GM06990 (cell line): ENCODE measurements around the gene SNCAIP.

Experiments used
- DNase-seq: peaks from one replicate; pipeline ENCODE4 v3.0.0-alpha.2; 2011; ENCODE audit not compliant: insufficient read length; ENCODE audit errors: extremely low read depth
- H3K27me3 ChIP-seq: replicated peaks from 2 replicates; pipeline ENCODE4 v1.6.0; 2011; ENCODE audit warnings: low read length; ENCODE audit not compliant: control insufficient read depth, insufficient read depth
- H3K36me3 ChIP-seq: 2 replicates; pipeline ENCODE4 v1.5.1; 2011; ENCODE audit warnings: low read length; ENCODE audit not compliant: control insufficient read depth, insufficient read depth
- H3K4me3 ChIP-seq: replicated peaks from 2 replicates; pipeline ENCODE4 v1.5.1; 2011; ENCODE audit warnings: low read depth, mild to moderate bottlenecking, control low read depth, low read length
- TF ChIP-seq, protein P1 (sequence below): IDR thresholded peaks from 2 replicates; pipeline ENCODE4 v1.5.1; 2011; ENCODE audit warnings: low read length, control low read depth, mild to moderate bottlenecking, inconsistent platforms; ENCODE audit not compliant: insufficient read depth, poor library complexity, severe bottlenecking

Gene SNCAIP

DNA sequence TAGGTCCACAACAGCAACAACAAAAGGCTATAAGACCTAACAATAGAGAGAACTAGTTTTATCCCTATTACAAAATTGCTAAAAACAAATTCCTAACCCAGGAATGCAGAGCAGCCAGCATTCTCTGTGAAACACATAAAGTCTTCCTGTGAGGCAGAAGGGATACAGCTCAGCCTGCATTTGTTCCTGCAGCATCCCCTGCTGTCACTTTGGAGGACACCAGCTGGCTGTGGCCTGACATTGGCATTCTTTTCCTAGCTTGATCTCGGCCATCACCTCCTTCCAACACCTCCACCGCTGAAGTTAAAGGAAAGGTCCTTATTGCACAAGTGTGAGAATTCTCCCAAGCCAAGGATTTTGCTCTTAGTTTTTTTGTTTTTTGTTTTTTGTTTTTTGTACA is 186.1 kb downstream of the SNCAIP start:
- no peak overlapping the region for H3K4me3 ChIP-seq
- no peaks in the 10 kb centered on the region for H3K27me3 ChIP-seq
- TF ChIP-seq, protein P1, sequence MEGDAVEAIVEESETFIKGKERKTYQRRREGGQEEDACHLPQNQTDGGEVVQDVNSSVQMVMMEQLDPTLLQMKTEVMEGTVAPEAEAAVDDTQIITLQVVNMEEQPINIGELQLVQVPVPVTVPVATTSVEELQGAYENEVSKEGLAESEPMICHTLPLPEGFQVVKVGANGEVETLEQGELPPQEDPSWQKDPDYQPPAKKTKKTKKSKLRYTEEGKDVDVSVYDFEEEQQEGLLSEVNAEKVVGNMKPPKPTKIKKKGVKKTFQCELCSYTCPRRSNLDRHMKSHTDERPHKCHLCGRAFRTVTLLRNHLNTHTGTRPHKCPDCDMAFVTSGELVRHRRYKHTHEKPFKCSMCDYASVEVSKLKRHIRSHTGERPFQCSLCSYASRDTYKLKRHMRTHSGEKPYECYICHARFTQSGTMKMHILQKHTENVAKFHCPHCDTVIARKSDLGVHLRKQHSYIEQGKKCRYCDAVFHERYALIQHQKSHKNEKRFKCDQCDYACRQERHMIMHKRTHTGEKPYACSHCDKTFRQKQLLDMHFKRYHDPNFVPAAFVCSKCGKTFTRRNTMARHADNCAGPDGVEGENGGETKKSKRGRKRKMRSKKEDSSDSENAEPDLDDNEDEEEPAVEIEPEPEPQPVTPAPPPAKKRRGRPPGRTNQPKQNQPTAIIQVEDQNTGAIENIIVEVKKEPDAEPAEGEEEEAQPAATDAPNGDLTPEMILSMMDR, result no peak
- no peaks in the 10 kb centered on the region for H3K36me3 ChIP-seq
- DNase-seq, result no peak

DNA sequence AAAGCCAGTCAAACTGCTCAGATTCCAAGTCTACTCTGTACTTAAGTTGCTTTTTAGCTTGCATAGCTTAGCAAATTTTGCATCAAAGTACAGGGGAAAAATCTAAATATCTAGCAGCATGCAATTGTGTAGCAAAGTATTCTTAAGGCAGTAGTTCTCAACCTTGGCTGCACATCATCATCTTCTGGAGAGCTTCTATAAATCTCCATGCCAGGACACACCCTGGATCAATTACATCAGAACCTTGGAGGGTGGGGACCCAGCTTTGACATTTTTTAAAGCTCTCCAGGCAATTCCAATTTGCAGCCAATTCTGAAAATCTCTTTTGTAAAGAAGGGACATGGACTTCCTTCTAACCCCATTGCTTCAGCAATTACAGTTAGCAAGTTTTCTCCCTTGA is 187.5 kb downstream of the SNCAIP start:
- DNase-seq, result no peak
- Histone ChIP-seq H3K36me3 (no peaks in the 10 kb centered on the region), H3K4me3 (no peak overlapping the region), H3K27me3 (no peaks in the 10 kb centered on the region)
- TF ChIP-seq, protein P1, result no peak

DNA sequence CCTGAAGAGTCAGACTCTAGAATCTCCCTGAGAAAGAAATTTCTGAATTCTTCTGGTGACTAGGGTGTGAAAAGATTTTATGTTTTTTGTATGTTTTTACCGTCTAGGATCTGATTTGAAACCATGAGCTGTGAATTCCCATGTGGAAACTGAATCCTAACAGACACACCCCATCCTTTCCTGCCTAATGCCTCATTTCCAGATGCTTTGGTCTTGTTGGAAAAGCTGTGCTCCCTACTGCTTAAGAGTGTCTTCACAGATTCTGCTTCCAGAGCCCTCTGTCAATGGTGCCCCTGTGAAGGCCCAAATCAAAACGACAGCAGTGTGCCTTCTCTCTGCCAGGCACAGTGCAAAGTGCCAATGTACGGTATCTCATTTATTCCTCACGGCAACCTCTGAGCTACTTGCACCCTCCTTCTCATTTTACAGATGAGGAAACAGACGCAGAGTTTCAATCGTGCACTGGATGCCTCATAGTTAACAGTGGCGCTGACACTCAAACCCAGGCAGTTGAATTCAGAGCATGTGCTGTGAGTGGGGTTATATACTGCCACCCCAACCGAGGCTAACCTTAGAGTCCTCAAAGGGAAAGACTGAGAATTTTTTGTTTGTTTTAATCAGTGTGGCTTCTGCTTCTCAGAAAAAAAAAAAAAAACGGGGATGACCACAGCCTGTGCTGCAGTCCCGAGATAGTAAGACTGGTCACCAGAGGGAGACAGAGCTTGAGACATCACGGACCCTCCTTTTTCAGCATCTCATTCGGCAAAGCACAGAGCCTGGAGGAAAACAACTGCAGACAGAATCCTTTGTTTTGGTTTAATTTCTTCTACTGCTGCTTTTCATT is 188.4 kb downstream of the SNCAIP start:
- H3K4me3 ChIP-seq, result no peak overlapping the region
- H3K36me3 ChIP-seq, result no peaks in the 10 kb centered on the region
- TF ChIP-seq, protein P1, result peak; percentile 40
- H3K27me3 ChIP-seq, result no peaks in the 10 kb centered on the region
- DNase-seq, result no peak

DNA sequence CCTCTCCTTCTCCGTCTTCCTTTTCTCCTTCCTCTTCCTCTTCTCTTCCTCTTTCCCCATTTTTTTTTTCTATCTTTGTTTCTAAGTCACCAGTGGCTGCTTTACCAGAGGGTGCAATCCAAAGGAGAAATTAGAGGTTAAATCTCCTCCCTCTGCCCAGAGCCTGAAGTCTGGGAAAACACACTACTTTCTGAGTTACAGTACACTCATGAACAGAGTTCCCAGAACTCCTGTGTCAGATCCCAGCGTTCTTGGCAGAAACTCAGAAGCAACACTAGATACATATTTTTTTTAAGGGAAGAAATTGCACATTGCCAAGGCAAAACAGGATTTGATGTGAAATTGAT is 189.0 kb downstream of the SNCAIP start:
- H3K4me3 ChIP-seq, result no peak overlapping the region
- no peaks in the 10 kb centered on the region for H3K27me3 ChIP-seq
- DNase-seq, result no peak
- TF ChIP-seq, protein P1, result no peak
- no peaks in the 10 kb centered on the region for H3K36me3 ChIP-seq

DNA sequence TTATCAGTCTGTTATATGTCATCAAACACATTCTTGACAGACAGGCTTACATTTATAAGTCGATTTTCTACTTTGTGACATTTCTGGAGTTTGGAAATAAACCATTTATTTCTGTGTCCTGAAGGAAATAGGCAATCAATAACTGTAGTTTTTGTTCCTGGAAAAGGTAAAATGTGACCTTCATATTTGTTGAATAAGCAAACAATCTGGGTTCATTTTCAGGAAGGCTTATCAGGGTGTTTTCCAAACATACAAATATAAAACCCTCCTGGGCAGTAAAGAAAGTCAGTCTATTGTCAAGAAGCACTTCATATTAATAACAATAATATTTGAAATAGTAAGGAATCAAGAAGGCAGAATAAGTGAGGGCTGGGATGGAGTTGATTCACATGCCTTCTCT is 195.0 kb downstream of the SNCAIP start:
- Histone ChIP-seq H3K27me3 (no peaks in the 10 kb centered on the region; the same call in 1 of the 2 replicates), H3K4me3 (no peak overlapping the region), H3K36me3 (no peaks in the 10 kb centered on the region)
- DNase-seq, result no peak
- TF ChIP-seq, protein P1, result no peak

DNA sequence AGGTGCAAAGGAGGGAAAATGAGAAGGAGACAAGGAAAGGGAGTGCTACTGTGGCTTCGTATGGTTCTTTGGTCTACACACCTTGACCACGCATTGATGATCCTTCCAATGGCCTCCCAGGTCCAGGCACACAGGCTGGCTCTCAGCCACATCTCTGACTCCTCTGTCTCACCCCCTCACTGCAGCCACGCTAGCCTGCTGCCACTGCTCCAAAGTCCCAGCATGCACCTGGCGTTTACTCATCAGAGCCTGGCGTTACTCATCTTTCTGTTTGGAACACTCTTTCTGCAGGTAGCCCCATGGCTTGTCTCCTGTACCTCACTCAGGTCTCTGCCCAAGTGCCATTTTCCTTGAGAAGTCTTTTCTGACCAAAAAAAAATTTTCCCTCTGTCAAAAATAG is 195.5 kb downstream of the SNCAIP start:
- Histone ChIP-seq H3K36me3 (no peaks in the 10 kb centered on the region), H3K27me3 (no peaks in the 10 kb centered on the region; the same call in 1 of the 2 replicates), H3K4me3 (no peak overlapping the region)
- TF ChIP-seq, protein P1, result no peak
- no peak for DNase-seq
